Keratinocyte (primary cell): ENCODE results near the gene IKZF1. TPM values are rescaled to one million over a fixed set of nuclear protein-coding genes. Genes with fewer than 3 reads are reported as not detected.

Source experiments
- DNase-seq: peaks from one replicate; pipeline ENCODE4 v3.0.0-alpha.2; 2011; ENCODE audit warnings: low read depth, missing footprints, low spot score
- FAIRE-seq: peaks from 2 replicates; lab custom pipeline; 2011; peaks lifted over from hg19 to GRCh38; lab: Jason Lieb, UNC
- H2AFZ ChIP-seq: 2 replicates; pipeline ENCODE4 v1.6.0; 2012; ENCODE audit warnings: low read length, control low read depth, inconsistent platforms; ENCODE audit not compliant: control insufficient read depth
- H3K27ac ChIP-seq: 2 replicates; pipeline ENCODE4 v1.5.1; 2011; ENCODE audit warnings: low read length; ENCODE audit not compliant: control insufficient read depth, insufficient read depth
- H3K27me3 ChIP-seq: 3 replicates; pipeline ENCODE4 v1.6.0; 2011; ENCODE audit warnings: low read length; ENCODE audit not compliant: control insufficient read depth, insufficient read depth; ENCODE audit errors: extremely low read depth
- H3K36me3 ChIP-seq, 2 experiments: 2 replicates in 1 of 2; 3 replicates in 1 of 2; pipeline ENCODE4 v1.5.1; 2011; ENCODE audit warnings: low read length in 2 of 2, mild to moderate bottlenecking in 1 of 2; ENCODE audit not compliant: control insufficient read depth in 2 of 2, insufficient read depth in 2 of 2; ENCODE audit errors: extremely low read depth in 1 of 2
- H3K4me1 ChIP-seq: 3 replicates; pipeline ENCODE4 v1.5.1; 2011; ENCODE audit warnings: low read length; ENCODE audit not compliant: control insufficient read depth, insufficient read depth; ENCODE audit errors: extremely low read depth
- H3K4me2 ChIP-seq: 3 replicates; pipeline ENCODE4 v1.6.0; 2011; ENCODE audit warnings: low read depth, low read length; ENCODE audit not compliant: control insufficient read depth, insufficient read depth; ENCODE audit errors: extremely low read depth
- H3K4me3 ChIP-seq, 3 experiments: fragments of 200-600 bp in 1 of 3; sonication (generic) in 1 of 3; 2 replicates in 2 of 3; 3 replicates in 1 of 3; pipeline ENCODE4 v1.5.1; 2011 to 2016; ENCODE audit warnings: low read length in 3 of 3, mild to moderate bottlenecking in 3 of 3, control low read depth in 2 of 3, inconsistent platforms in 1 of 3, low read depth in 1 of 3, mixed read lengths in 1 of 3, mixed run types in 1 of 3, moderate library complexity in 1 of 3; ENCODE audit not compliant: control insufficient read depth in 2 of 3, insufficient read depth in 2 of 3; ENCODE audit errors: extremely low read depth in 1 of 3
- H3K79me2 ChIP-seq: 2 replicates; pipeline ENCODE4 v1.6.0; 2012; ENCODE audit warnings: low read length; ENCODE audit not compliant: control insufficient read depth, insufficient read depth
- H3K9ac ChIP-seq: 3 replicates; pipeline ENCODE4 v1.6.0; 2011; ENCODE audit warnings: low read length; ENCODE audit not compliant: control insufficient read depth, insufficient read depth; ENCODE audit errors: extremely low read depth
- H3K9me1 ChIP-seq: 3 replicates; pipeline ENCODE4 v1.6.0; 2011; ENCODE audit warnings: low read length; ENCODE audit not compliant: control insufficient read depth, insufficient read depth; ENCODE audit errors: extremely low read depth
- H3K9me3 ChIP-seq: 2 replicates; pipeline ENCODE4 v1.5.1; 2012; ENCODE audit warnings: low read depth, low read length; ENCODE audit not compliant: control insufficient read depth
- H4K20me1 ChIP-seq: 3 replicates; pipeline ENCODE4 v1.6.0; 2011; ENCODE audit warnings: low read length; ENCODE audit not compliant: control insufficient read depth, insufficient read depth; ENCODE audit errors: extremely low read depth
- EZH2 ChIP-seq: IDR thresholded peaks from one replicate; pipeline ENCODE4 v1.6.1; 2012; ENCODE audit warnings: inconsistent platforms, mild to moderate bottlenecking, low read length, moderate library complexity
- dilution Hi-C: fragments of 300-500 bp; cut with MboI; formaldehyde crosslinking; loops from one replicate; pipeline ENCODE4 v1.7.0; 2020; ENCODE audit warnings: low sequenced_read_pairs; ENCODE audit not compliant: extremely low pct_ligation_motif_present
- polyA plus RNA-seq, 5 experiments: library from polyadenylated mRNA; depleted of rRNA in 3 of 5; stranded (reverse) in 3 of 5; stranded (forward) in 1 of 5; unstranded in 1 of 5; fragments of >200 nt; gene quantifications; 1 replicate in 1 of 5; 2 replicates in 3 of 5; 3 replicates in 1 of 5; pipeline versions ENCODE4 v1.2.1 to v1.2.3, GENCODE V29; 2011 to 2012; ENCODE audit warnings: missing spikeins in 2 of 5, low read depth in 1 of 5, low replicate concordance in 1 of 5
- TF ChIP-seq, protein P1 (sequence below), 3 experiments: IDR thresholded peaks in 1 of 3; conservative IDR thresholded peaks in 1 of 3; optimal IDR thresholded peaks in 1 of 3; 2 replicates in 2 of 3; 3 replicates in 1 of 3; pipeline versions ENCODE3 to v1.5.1; 2011; ENCODE audit warnings: low read length in 3 of 3, mild to moderate bottlenecking in 3 of 3, moderate library complexity in 2 of 3, control low read depth in 1 of 3, inconsistent platforms in 1 of 3; ENCODE audit not compliant: insufficient read depth in 2 of 3; ENCODE audit errors: extremely low read depth in 1 of 3

The IKZF1 gene
- polyA plus RNA-seq, 1 donor (not counting 4 experiments of a cell fraction or from before 2014, with no cell fraction given): not detected

DNA sequence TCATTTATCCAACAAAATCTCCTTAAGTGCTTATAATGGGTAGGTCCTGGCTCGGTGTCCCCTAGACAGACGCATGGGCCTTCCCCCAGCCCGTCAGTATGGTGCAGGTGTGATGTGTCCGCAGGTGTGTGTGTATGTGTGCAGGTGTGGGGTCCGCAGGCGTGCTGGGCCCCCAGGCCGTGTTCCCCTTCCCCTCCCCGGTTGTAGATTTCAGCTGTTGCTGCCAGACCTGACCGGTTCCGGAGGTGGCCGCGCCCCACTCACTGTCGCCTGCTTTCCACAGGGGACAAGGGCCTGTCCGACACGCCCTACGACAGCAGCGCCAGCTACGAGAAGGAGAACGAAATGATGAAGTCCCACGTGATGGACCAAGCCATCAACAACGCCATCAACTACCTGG is 95.1 kb downstream of the IKZF1 start:
- Histone ChIP-seq H2AFZ (no peak overlapping the region), H3K9me3 (no peaks in the 10 kb centered on the region), H3K27ac (no peak overlapping the region), H3K4me3 (no peak overlapping the region), H3K36me3 (no peaks in the 10 kb centered on the region), H3K79me2 (no peaks in the 10 kb centered on the region), H3K9ac (no peak overlapping the region), H3K4me2 (no peak overlapping the region), H3K27me3 (peaks cover 31% of the 10 kb centered on the region), H3K4me1 (no peaks in the 10 kb centered on the region), H3K9me1 (no peaks in the 10 kb centered on the region), H4K20me1 (no peaks in the 10 kb centered on the region)
- FAIRE-seq (no peak), DNase-seq (no peak)
- dilution Hi-C loops: no loop called here
- TF ChIP-seq, protein P1, sequence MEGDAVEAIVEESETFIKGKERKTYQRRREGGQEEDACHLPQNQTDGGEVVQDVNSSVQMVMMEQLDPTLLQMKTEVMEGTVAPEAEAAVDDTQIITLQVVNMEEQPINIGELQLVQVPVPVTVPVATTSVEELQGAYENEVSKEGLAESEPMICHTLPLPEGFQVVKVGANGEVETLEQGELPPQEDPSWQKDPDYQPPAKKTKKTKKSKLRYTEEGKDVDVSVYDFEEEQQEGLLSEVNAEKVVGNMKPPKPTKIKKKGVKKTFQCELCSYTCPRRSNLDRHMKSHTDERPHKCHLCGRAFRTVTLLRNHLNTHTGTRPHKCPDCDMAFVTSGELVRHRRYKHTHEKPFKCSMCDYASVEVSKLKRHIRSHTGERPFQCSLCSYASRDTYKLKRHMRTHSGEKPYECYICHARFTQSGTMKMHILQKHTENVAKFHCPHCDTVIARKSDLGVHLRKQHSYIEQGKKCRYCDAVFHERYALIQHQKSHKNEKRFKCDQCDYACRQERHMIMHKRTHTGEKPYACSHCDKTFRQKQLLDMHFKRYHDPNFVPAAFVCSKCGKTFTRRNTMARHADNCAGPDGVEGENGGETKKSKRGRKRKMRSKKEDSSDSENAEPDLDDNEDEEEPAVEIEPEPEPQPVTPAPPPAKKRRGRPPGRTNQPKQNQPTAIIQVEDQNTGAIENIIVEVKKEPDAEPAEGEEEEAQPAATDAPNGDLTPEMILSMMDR (optimal IDR thresholded peaks at IDR 0.05 in 1 of 3, IDR thresholded peaks at IDR 0.05 in 1 of 3, conservative IDR thresholded peaks at IDR 0.05 in 1 of 3; ENCODE audit: extremely low read depth in 1 of 3, insufficient read depth in 2 of 3, low read length in 3 of 3): no peak
- no peak for TF ChIP-seq EZH2

GRCh38 chr7:50400114-50400513 is 95.6 kb downstream of the IKZF1 start:
- TF ChIP-seq EZH2: peak; percentile 44
- TF ChIP-seq, protein P1 (optimal IDR thresholded peaks at IDR 0.05 in 1 of 3, IDR thresholded peaks at IDR 0.05 in 1 of 3, conservative IDR thresholded peaks at IDR 0.05 in 1 of 3; ENCODE audit: extremely low read depth in 1 of 3, insufficient read depth in 2 of 3, low read length in 3 of 3): no peak
- dilution Hi-C loops: no loop called here
- Histone ChIP-seq H3K79me2 (no peaks in the 10 kb centered on the region), H3K4me1 (no peaks in the 10 kb centered on the region), H3K9me3 (no peaks in the 10 kb centered on the region), H3K4me3 (no peak overlapping the region), H3K36me3 (no peaks in the 10 kb centered on the region), H3K27me3 (peaks cover 31% of the 10 kb centered on the region), H4K20me1 (no peaks in the 10 kb centered on the region), H3K27ac (no peak overlapping the region), H2AFZ (no peak overlapping the region), H3K9ac (no peak overlapping the region), H3K9me1 (no peaks in the 10 kb centered on the region), H3K4me2 (no peak overlapping the region)
- DNase-seq (no peak), FAIRE-seq (no peak)
